Cerebellar cortex (tissue), 1 donor: ENCODE measurements around the gene MFSD12.
"Not testable (repeated sequence)": the region's sequence is repeated elsewhere in the genome, so short reads cannot be mapped to it uniquely, and the experiment has no call there.

Source experiments
- DNase-seq: peaks from one replicate; pipeline ENCODE4 v3.0.0-alpha.2; 2015; ENCODE audit warnings: low spot score

The MFSD12 gene

DNA sequence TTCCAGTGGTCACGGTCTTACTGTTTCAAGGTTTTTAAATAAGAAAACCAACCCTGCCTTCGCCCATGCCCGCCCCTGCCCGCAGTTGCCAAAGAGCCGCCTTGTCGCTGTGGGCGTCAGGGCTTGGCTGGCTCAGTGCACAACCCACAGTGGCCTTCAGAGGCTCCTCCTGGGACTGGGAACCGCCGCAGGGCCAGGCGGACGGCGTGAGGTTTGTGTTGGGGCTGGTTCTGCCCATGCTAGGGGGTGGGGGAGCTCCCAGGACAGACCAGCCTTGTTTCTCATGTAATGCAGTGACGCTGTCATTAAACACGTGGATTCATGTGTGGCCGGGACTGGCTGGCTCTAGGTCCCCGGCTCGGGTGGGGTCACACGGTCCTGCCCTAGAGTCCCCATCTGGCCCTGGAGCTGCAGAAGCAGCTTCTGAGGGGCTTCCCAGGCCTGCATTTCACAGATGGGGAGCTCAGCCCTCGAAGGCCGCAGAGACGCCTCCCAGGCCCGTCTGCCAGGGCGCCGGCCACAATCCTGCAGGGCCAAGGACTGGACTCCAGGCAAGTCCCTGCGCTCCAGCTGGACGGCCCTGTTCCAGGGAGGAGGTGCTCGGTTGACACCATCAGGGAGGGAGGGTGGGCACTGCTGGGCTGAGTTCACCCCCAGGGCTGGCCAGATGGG lies 20.8 kb downstream of the MFSD12 start:
- DNase-seq = peak; percentile 38

- no peak for DNase-seq
Measured at GRCh38 chr19:3535981-3536380, 21.4 kb downstream of the MFSD12 start.

GRCh38 chr19:3535563-3535965 lies 21.8 kb downstream of the MFSD12 start:
- no peak for DNase-seq

GRCh38 chr19:3535235-3535535 lies 22.2 kb downstream of the MFSD12 start:
- DNase-seq = no peak

- no peak for DNase-seq
Measured at GRCh38 chr19:3534375-3535234, 22.8 kb downstream of the MFSD12 start.

- DNase-seq = no peak
Measured at GRCh38 chr19:3533563-3534216, 23.7 kb downstream of the MFSD12 start.

DNA sequence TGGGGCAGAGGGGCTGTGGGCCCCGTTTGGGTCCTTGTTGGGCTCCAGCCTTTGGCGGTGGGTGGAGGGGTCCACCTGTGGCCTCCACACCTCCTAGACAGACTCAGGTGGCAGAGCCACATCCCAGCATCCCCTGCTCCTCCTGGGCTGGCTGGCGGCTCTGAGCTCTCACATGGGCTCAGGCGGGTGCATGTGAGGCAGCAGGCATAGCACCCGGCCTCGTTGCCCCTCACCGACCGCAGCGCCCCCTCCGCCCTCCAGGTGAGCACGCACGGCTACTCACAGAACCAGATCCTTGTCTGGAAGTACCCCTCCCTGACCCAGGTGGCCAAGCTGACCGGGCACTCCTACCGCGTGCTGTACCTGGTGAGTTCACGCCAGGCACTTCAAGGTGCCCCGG lies 24.4 kb downstream of the MFSD12 start:
- DNase-seq = no peak

DNA sequence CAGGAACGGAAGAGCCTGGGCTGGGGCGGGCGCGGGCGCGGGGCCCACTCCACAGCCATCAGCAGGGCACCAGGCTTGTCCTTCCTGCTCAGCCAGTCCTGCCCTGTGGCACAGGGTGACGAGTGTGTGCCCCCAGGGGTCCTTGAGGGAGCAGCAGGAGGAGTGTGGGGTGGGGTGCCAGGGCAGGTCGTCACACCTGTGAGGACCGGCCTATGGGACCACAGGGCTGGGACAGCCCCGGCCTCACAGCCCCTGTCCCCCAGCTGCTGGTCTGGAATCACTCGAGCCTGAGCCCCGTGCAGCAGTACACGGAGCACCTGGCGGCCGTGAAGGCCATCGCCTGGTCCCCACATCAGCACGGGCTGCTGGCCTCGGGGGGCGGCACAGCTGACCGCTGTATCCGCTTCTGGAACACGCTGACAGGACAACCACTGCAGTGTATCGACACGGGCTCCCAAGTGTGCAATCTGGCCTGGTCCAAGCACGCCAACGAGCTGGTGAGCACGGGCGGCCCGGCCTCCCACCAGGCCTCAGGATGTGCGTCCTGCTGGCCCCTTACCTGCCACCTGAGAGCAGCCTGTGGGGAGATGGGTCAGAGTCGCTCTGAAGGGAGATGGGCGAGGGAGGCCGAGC lies 25.1 kb downstream of the MFSD12 start:
- DNase-seq = no peak

GRCh38 chr19:3531716-3532115 lies 25.7 kb downstream of the MFSD12 start:
- no peak for DNase-seq

DNA sequence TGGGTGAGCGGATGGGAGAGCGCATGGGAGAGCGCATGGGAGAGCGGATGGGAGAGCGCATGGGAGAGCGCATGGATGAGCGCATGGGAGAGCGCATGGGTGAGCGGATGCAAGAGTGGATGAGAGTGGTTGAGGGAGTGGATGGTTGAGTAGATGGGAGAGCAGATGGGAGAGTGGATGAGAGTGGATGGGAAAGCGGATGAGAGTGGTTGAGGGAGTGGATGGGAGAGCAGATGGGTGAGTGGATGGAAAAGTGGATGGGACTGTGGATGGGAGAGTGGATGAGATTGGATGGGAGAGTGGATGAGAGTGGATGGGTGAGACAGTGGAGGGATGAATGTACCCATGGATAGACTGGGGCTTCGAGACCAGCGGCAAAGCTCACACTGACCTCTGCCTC lies 27.0 kb downstream of the MFSD12 start:
- DNase-seq = no peak

- DNase-seq = not testable (repeated sequence)
Measured at GRCh38 chr19:3529299-3529698, 28.1 kb downstream of the MFSD12 start.

GRCh38 chr19:3528539-3529211 lies 28.7 kb downstream of the MFSD12 start:
- no peak for DNase-seq

GRCh38 chr19:3528080-3528479 lies 29.3 kb downstream of the MFSD12 start:
- DNase-seq = no peak

- DNase-seq = no peak
Measured at GRCh38 chr19:3527238-3527910, 30.0 kb downstream of the MFSD12 start.

GRCh38 chr19:3526507-3527237 lies 30.7 kb downstream of the MFSD12 start:
- DNase-seq = no peak

DNA sequence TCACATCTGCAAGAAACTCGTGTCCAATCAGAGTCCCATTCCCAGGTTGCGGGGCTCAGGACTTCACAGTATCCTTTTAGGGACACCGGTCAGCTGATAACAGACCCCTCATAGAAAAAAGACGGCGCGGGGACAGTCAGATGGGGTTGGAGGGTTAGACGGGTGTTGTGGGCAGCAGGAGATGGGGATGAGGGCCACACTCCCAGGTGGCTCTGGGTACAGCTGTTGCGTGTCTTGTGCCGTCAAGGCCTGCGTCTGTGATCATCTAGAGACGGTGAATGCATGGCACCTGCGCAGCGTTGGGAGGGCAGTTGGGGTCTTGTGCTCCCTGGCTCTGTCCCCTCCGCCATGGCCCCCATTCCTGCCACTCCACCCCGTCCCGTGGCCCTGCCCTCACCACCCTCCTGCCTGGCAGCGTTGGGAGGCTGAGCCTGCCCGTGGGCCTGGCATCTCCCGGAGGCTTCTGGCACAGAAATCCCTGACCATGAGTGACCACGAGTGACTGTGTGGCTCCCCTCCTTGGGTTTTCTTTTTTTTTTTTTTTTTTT lies 32.4 kb downstream of the MFSD12 start:
- no peak for DNase-seq

GRCh38 chr19:3524078-3524842 lies 33.1 kb downstream of the MFSD12 start:
- DNase-seq = no peak

- no peak for DNase-seq
Measured at GRCh38 chr19:3523361-3524077, 33.9 kb downstream of the MFSD12 start.
